H4 (cell line): ENCODE measurements around the gene UTY. TPM values are rescaled to one million over a fixed set of nuclear protein-coding genes. Genes with fewer than 3 reads are reported as not detected.
A peak's percentile ranks its signal among the peaks of the same experiment; 100 is the strongest.
"Not testable (repeated sequence)": the region's sequence is repeated elsewhere in the genome, so short reads cannot be mapped to it uniquely, and the experiment has no call there.

Source experiments
- DNase-seq: peaks from one replicate; pipeline ENCODE4 v3.0.0-alpha.2; 2015; ENCODE audit warnings: low spot score
- total RNA-seq: library from RNA; depleted of rRNA; stranded (reverse); fragments of >200 nt; shearing (Covaris generic); gene quantifications from 2 replicates; pipeline ENCODE4 v1.2.3, GENCODE V29; 2014; rRNA removed

UTY gene
- total RNA-seq, 1 experiment from 2014 or later: 8.4 TPM

GRCh38 chrY:13299411-13299810 is 180.4 kb downstream of the UTY start:
- DNase-seq: no peak

GRCh38 chrY:13296176-13296890 is 183.5 kb downstream of the UTY start:
- DNase-seq: no peak

- DNase-seq: no peak
Observed at GRCh38 chrY:13295026-13295425, 184.8 kb downstream of the UTY start.

- DNase-seq: no peak
Observed at GRCh38 chrY:13291199-13291598, 188.6 kb downstream of the UTY start.

- DNase-seq: not testable (repeated sequence)
Observed at GRCh38 chrY:13282151-13283054, 197.4 kb downstream of the UTY start.

DNA sequence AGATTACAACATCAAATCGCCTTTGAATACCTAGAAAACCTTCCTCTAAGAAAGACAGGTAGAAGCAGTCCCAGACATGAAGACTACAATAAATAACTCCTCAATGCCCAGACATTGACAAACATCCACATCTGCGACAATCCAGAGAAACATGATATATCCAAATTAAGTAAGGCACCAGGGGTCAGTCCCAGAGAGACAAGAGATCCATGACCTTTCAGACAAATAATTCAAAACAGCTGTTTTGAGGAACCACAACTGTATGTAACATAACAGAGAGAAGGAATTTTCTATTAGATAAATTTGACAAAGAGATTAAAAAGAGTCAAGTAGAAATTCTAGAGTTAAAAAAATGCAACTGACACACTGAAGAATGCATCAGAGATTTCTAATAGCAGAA is 200.3 kb downstream of the UTY start:
- no peak for DNase-seq

DNA sequence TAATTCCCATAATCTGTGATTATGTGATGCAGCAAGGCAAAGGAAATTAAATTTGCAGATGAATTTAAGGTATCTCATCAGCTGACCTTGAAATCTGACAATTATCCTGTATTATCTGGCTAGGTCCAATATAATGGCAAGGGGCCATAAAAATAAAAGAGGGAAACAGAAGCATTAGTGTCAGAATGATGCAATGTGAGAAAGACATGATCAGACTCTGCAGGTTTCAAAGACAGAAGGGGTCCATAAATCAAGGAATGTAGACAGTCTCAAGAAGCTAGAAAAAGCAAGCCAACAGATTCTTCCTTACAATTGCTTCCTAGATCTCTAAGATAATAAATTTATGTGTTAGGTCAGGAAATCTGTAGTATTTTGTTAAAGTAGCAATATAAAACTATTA is 208.1 kb downstream of the UTY start:
- no peak for DNase-seq

DNA sequence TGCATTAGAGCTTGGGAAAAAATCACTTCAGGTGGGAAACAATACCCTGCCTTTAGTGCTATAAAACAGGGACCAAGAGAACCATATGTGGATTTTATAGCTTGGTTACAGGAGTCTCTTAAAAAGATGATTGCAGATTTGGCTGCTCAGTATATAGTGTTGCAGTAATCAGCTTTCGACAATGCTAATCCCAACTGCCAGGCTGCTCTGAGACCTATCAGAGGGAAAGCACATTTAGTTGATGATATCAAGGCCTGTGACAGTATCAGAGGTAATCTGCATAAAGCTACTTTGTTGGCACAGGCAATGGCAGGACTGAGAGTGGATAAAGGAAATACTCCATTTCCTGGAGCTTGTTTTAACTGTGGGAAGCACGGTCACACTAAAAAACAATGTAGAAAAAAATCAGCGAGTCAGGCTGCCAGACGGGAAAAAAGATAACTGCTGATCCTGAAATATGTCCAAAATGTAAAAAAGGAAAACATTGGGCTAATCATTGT is 225.8 kb downstream of the UTY start:
- DNase-seq: not testable (repeated sequence)

GRCh38 chrY:13250421-13250820 is 229.4 kb downstream of the UTY start:
- DNase-seq: no peak

GRCh38 chrY:13243716-13244115 is 236.1 kb downstream of the UTY start:
- DNase-seq: no peak

DNA sequence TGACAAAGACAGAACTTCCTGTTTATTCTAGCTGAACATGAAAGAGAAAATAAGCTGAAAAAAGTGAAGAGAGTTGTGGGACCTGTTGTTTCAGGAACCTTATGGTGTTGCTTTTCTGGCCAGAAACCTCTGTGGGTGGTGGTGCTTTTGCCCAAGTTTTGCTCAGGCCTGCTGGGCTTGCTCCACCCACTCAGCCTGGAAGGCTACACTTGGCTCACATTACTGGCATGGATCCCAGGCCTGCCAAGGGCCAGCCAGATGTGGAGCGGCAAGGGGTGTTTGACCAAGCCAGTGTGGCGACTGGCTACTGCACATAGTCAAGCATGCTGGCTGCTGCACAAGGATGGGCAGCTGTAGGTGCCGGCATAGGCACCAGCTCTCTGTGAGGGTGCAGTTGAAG is 245.9 kb downstream of the UTY start:
- DNase-seq: peak; percentile 43

- no peak for DNase-seq
Observed at GRCh38 chrY:13233118-13233517, 246.7 kb downstream of the UTY start.

DNA sequence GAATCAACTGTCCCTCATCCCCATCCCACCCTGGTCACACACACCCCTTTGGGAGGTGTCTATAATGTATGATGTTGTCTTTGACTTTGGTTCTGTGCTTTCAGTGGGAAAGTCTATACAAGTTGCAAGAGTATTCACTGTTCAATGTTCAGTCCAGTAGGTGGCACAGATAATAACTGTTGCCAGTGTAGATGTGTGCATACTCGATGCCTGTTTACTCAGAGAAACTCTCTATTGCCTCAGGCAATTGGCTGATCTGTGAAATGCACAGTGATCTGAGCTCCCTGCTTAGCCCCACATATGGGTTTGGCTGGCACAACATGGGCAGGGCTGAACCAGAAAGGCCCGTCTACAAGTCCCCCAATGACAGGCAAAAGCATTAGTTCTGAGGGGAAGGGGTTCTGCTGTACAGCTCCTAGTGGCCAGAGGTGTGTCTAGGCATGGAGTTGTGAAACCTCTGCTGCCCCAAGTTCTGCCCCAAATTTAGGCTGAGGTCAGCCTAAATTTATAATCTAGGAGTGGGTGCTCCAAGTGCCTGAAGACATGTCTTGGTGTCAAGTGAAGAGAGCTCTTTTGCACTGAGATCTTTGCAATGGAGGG is 252.4 kb downstream of the UTY start:
- peak; percentile 10 for DNase-seq

DNA sequence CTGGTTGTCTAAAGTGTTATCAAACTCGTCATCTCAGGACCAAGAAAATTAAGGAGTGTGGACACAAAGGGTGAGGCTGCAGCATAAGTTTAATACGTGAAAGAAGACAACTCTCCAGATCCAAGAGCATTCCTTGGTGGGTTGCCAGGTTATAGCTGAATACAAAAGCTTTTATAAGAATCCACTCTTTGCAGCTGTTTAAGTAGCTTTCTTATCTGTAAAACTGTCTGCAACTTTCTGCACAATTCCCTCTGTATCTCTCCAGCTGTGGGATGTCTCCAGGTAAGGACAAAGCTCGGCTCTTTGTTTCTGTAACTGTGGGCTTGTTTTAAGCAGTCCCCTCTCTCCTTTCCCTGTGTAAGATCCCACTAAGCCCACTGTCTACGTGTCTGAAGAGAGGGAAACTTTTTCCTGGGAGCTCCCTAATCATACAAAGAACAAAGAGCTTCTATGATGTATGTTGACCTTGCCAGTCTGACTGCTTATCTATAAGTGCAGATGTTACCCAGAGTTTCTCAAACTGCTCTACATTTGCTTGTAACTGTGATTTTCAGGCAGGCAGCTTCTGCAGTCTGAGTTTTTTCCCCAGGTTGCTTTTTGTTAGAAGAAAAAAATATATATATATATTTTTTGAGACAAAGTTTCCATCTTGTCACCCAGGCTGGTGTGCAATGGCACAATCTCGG is 268.7 kb downstream of the UTY start:
- no peak for DNase-seq

- DNase-seq: no peak
Observed at GRCh38 chrY:13205214-13205613, 274.6 kb downstream of the UTY start.

Other genes starting within 250 kb of the UTY start
- 1.5 and 2.1 TPM in 2 replicates for gene TMSB4Y, start 223.9 kb upstream of the UTY start, total RNA-seq